AG10803 (cell line): ENCODE results near the gene PPL.

Source experiments
- DNase-seq: peaks from one replicate; pipeline ENCODE4 v3.0.0; 2010; ENCODE audit warnings: low read depth
- H3K4me3 ChIP-seq: 2 replicates; pipeline ENCODE4 v1.5.1; 2011; ENCODE audit warnings: mild to moderate bottlenecking, low read length, control low read depth
- CTCF ChIP-seq: conservative IDR thresholded peaks from 2 replicates; pipeline ENCODE4 v1.5.1; 2011; ENCODE audit warnings: mild to moderate bottlenecking, low read length, control low read depth, inconsistent platforms

Gene PPL

GRCh38 chr16:4944333-4945281 is 7.7 kb upstream of the PPL start:
- peak overlapping the region; percentile 5; the same call in 1 of the 2 replicates for H3K4me3 ChIP-seq
- peak; percentile 96 for DNase-seq
- no peak for TF ChIP-seq CTCF

- no peak for TF ChIP-seq CTCF
- DNase-seq: no peak
These were observed 5.5 kb upstream of the PPL start for GRCh38 chr16:4942481-4942880.

GRCh38 chr16:4940719-4941118 is 3.8 kb upstream of the PPL start:
- TF ChIP-seq CTCF: no peak
- DNase-seq: no peak
- H3K4me3 ChIP-seq: no peak overlapping the region

More at GRCh38 chr16:4942481-4942880, 5.5 kb upstream of the PPL start:
- no peak overlapping the region for H3K4me3 ChIP-seq

GRCh38 chr16:4938683-4939030 is 1.7 kb upstream of the PPL start:
- no peak for TF ChIP-seq CTCF
- H3K4me3 ChIP-seq: no peak overlapping the region
- DNase-seq: peak; percentile 67

- H3K4me3 ChIP-seq: peak overlapping the region; percentile 20; the same call in 1 of the 2 replicates
- peak; percentile 51 for DNase-seq
- TF ChIP-seq CTCF: no peak
These were observed 1.1 kb upstream of the PPL start for GRCh38 chr16:4937782-4938682.

GRCh38 chr16:4936181-4936990 is 562 bp downstream of the PPL start:
- peak overlapping the region; percentile 68 for H3K4me3 ChIP-seq
- no peak for DNase-seq
- peak; percentile 22 for TF ChIP-seq CTCF
